GM12878 (cell line): Measurements from ENCODE around the gene ACACB. TPM values are rescaled to one million over a fixed set of nuclear protein-coding genes. Genes with fewer than 3 reads are reported as not detected.

Experiments
- ATAC-seq: fragments of 200-7000 bp; cut with Tn5 transposase; 3 replicates; pipeline ENCODE4 v1.9.1; 2020; ENCODE audit warnings: mild to moderate bottlenecking, moderate library complexity
- BruUV-seq: library from RNA; stranded (reverse); fragments of 400-500 nt; replicated peaks from 2 replicates; lab custom pipeline; 2021; lab: Mats Ljungman, UMichigan
- CTCF ChIA-PET: fragments of 300-600 bp; sonication (Branson Sonifier 250); formaldehyde crosslinking; extraction: SDS; loops from one replicate; lab custom pipeline; 2021; ENCODE audit warnings: inconsistent platforms; lab: Yijun Ruan, JAX
- POLR2A ChIA-PET: fragments of 350-600 bp; formaldehyde crosslinking; extraction: SDS; loops from one replicate; lab custom pipeline; 2021; ENCODE audit warnings: inconsistent platforms; lab: Charles Lee
- RAD21 ChIA-PET: fragments of 300-600 bp; sonication (Branson Sonifier 250); formaldehyde crosslinking; loops from one replicate; lab custom pipeline; 2023; ENCODE audit warnings: antibody characterized with exemption; ENCODE audit not compliant: unreplicated experiment; lab: Charles Lee
- SMC1A ChIA-PET: fragments of 300-600 bp; sonication (Branson Sonifier 250); formaldehyde crosslinking; loops from one replicate; lab custom pipeline; 2023; ENCODE audit not compliant: unreplicated experiment, uncharacterized antibody; lab: Charles Lee
- DNase-seq: peaks from one replicate; pipeline ENCODE4 v3.0.0-alpha.2; 2011; ENCODE audit warnings: low read depth, low spot score
- FAIRE-seq: peaks from 3 replicates; lab custom pipeline; 2011; peaks lifted over from hg19 to GRCh38; lab: Jason Lieb, UNC
- H2AFZ ChIP-seq: 2 replicates; pipeline ENCODE4 v1.6.0; 2011; ENCODE audit warnings: low read depth, low read length, control low read depth; ENCODE audit not compliant: control insufficient read depth
- H3K27ac ChIP-seq: 2 replicates; pipeline ENCODE4 v1.5.1; 2011; ENCODE audit warnings: control low read depth; ENCODE audit not compliant: control insufficient read depth, insufficient read depth
- H3K27me3 ChIP-seq, 2 experiments: replicated peaks in 1 of 2; 2 replicates each; pipeline versions ENCODE4 v1.6.0 to v1.6.1; 2011; ENCODE audit warnings: low read length in 1 of 2; ENCODE audit not compliant: control insufficient read depth in 2 of 2, insufficient read depth in 2 of 2
- H3K36me3 ChIP-seq, 2 experiments: 2 replicates each; pipeline ENCODE4 v1.5.1; 2011; ENCODE audit warnings: low read length in 1 of 2; ENCODE audit not compliant: control insufficient read depth in 2 of 2, insufficient read depth in 2 of 2
- H3K4me1 ChIP-seq: 2 replicates; pipeline ENCODE4 v1.6.1; 2011; ENCODE audit warnings: mild to moderate bottlenecking, low read length, moderate library complexity, mixed read lengths; ENCODE audit not compliant: control insufficient read depth, insufficient read depth
- H3K4me2 ChIP-seq: 2 replicates; pipeline ENCODE4 v1.6.0; 2011; ENCODE audit warnings: control low read depth; ENCODE audit not compliant: control insufficient read depth, insufficient read depth
- H3K4me3 ChIP-seq: fragments of 200-600 bp; sonication (generic); 2 replicates; pipeline ENCODE4 v1.5.1; 2016
- H3K79me2 ChIP-seq: 2 replicates; pipeline ENCODE4 v1.6.0; 2011; ENCODE audit warnings: low read length; ENCODE audit not compliant: control insufficient read depth, insufficient read depth
- H3K9ac ChIP-seq: 2 replicates; pipeline ENCODE4 v1.8.0; 2011; ENCODE audit warnings: low read length, control low read depth, mixed read lengths; ENCODE audit not compliant: control insufficient read depth, insufficient read depth
- H3K9me3 ChIP-seq: replicated peaks from 3 replicates; pipeline ENCODE4 v1.5.1; 2011; ENCODE audit warnings: mild to moderate bottlenecking, low read length; ENCODE audit not compliant: control insufficient read depth, insufficient read depth
- H4K20me1 ChIP-seq: 2 replicates; pipeline ENCODE4 v1.6.0; 2011; ENCODE audit not compliant: control insufficient read depth, insufficient read depth
- GABPA ChIP-seq: IDR thresholded peaks from 2 replicates; pipeline ENCODE4 v1.6.1; 2014; ENCODE audit warnings: antibody characterized with exemption, low read depth, mild to moderate bottlenecking, inconsistent platforms
- HCFC1 ChIP-seq: fragments of 150-350 bp; IDR thresholded peaks from 2 replicates; pipeline ENCODE4 v1.6.1; 2014; ENCODE audit warnings: low read length
- HDAC2 ChIP-seq: fragments of 200-600 bp; sonication (generic); IDR thresholded peaks from 2 replicates; pipeline ENCODE4 v1.6.1; 2017
- HDGF ChIP-seq: fragments of 450-650 bp; IDR thresholded peaks from 2 replicates; pipeline ENCODE4 v1.6.1; 2016; ENCODE audit warnings: antibody characterized with exemption
- MYB ChIP-seq: fragments of 150-350 bp; IDR thresholded peaks from 2 replicates; pipeline ENCODE4 v1.6.1; 2014; ENCODE audit warnings: mild to moderate bottlenecking, low read depth, low read length, borderline replicate concordance
- NFIC ChIP-seq: IDR thresholded peaks from 2 replicates; pipeline ENCODE4 v1.6.1; 2012; ENCODE audit warnings: low read depth, mild to moderate bottlenecking, inconsistent platforms, low read length, moderate library complexity
- NR2F1 ChIP-seq: fragments of 450-650 bp; conservative IDR thresholded peaks from 2 replicates; pipeline ENCODE4 v1.6.1; 2017; ENCODE audit warnings: mild to moderate bottlenecking
- RAD21 ChIP-seq: IDR thresholded peaks from 2 replicates; pipeline ENCODE4 v1.6.1; 2011; ENCODE audit warnings: mild to moderate bottlenecking, low read depth, low read length, moderate library complexity; ENCODE audit not compliant: insufficient read depth
- RAD51 ChIP-seq: fragments of 450-650 bp; IDR thresholded peaks from 2 replicates; pipeline ENCODE4 v1.6.1; 2016; ENCODE audit warnings: moderate library complexity, mild to moderate bottlenecking, inconsistent platforms
- RB1 ChIP-seq: fragments of 450-650 bp; formaldehyde crosslinking; IDR thresholded peaks from 2 replicates; pipeline ENCODE4 v1.6.1; 2017; ENCODE audit warnings: mild to moderate bottlenecking, borderline replicate concordance
- YY1 ChIP-seq: IDR thresholded peaks from 2 replicates; pipeline ENCODE4 v1.6.1; 2011; ENCODE audit warnings: low read depth, mild to moderate bottlenecking, low read length
- ZBED1 ChIP-seq: IDR thresholded peaks from 2 replicates; pipeline ENCODE4 v1.6.1; 2016; ENCODE audit warnings: borderline replicate concordance
- ZNF384 ChIP-seq: IDR thresholded peaks from 2 replicates; pipeline ENCODE4 v1.6.1; 2012; ENCODE audit warnings: low read depth, mild to moderate bottlenecking, low read length, improper control_type of control experiment, borderline replicate concordance
- WGBS: methylation state at CpG from one replicate; pipeline ENCODE4 v1.1.6; 2016; ENCODE audit warnings: low lambda C conversion rate; ENCODE audit not compliant: insufficient replicate concordance, insufficient coverage; ENCODE audit errors: missing lambda C conversion rate; 5-methylcytosine and 5-hydroxymethylcytosine counted together
- in situ Hi-C: fragments of 300-500 bp; cut with MboI; formaldehyde crosslinking; loops from 9 replicates; pipeline ENCODE4 v1.14.3; 2018; ENCODE audit warnings: mixed read lengths
- intact Hi-C: fragments of 100-400 bp; cut with micrococcal nuclease; formaldehyde crosslinking; loops from one replicate; pipeline ENCODE4 v1.14.2; 2022; ENCODE audit not compliant: unreplicated experiment
- polyA plus RNA-seq, 11 experiments: library from polyadenylated mRNA; depleted of rRNA in 4 of 11; unstranded in 6 of 11; stranded (reverse) in 5 of 11; fragments of >200 nt; fragmentation: Nextera tagmentation in 4 of 11; fragmentation: Illumina TruSeq in 1 of 11; extraction: Ambion mirVana in 4 of 11; extraction: Trizol in 1 of 11; gene quantifications; 1 replicate in 1 of 11; 2 replicates in 10 of 11; pipeline versions ENCODE4 v1.2.1 to v1.2.3, GENCODE V29; 2011 to 2016; ENCODE audit warnings: inconsistent platforms in 2 of 11, missing spikeins in 2 of 11, low read depth in 1 of 11
- total RNA-seq, 4 experiments: library from RNA; depleted of rRNA in 3 of 4; stranded (reverse); fragments of >200 nt in 3 of 4; fragmentation: Illumina TruSeq in 1 of 4; extraction: Trizol in 1 of 4; gene quantifications; 2 replicates each; pipeline versions ENCODE4 v1.2.1 to v1.2.3, GENCODE V29; 2013 to 2021
- TF ChIP-seq, protein P1 (sequence below): IDR thresholded peaks from 2 replicates; pipeline ENCODE4 v1.6.1; 2011; ENCODE audit warnings: borderline replicate concordance, low read depth, mild to moderate bottlenecking, moderate library complexity, low read length; ENCODE audit not compliant: insufficient read depth, poor library complexity, severe bottlenecking
- TF ChIP-seq, protein P2 (sequence below): fragments of 450-650 bp; IDR thresholded peaks from 2 replicates; pipeline ENCODE4 v1.6.1; 2017; ENCODE audit warnings: low read depth, mild to moderate bottlenecking, moderate library complexity
- TF ChIP-seq, protein P3 (sequence below): fragments of 450-650 bp; IDR thresholded peaks from 2 replicates; pipeline ENCODE4 v1.6.1; 2018; ENCODE audit warnings: mild to moderate bottlenecking, low read depth, moderate library complexity; ENCODE audit not compliant: partially characterized antibody
- TF ChIP-seq, protein P4 (sequence below): fragments of 450-650 bp; formaldehyde crosslinking; IDR thresholded peaks from 2 replicates; pipeline ENCODE4 v1.4.0; 2020; ENCODE audit warnings: mild to moderate bottlenecking, moderate library complexity

ACACB gene
- total and polyA plus RNA-seq, 10 of the 15 experiments (the other 5 are each of a cell fraction or from before 2014, with no cell fraction given): 0.05 to 1.9 (median 0.38) TPM; not detected in 2

DNA sequence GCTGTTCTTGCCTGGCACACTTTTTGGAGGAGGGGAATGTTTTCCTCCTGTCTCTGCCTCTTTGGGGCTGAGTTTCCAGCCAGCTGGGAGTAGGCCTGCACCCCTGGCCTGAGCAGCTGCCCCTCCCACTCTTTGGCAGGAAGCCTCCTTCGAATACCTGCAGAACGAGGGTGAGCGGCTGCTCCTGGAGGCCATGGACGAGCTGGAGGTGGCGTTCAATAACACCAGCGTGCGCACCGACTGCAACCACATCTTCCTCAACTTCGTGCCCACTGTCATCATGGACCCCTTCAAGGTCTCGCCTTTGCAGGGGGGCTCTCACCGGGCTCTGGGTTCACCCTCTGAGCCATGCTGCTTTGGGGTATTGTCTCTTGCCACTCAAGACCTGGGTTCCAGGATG lies 123.3 kb downstream of the ACACB start:
- in situ Hi-C loops: no loop called here
- BruUV-seq: no TSS peak
- no peak for TF ChIP-seq RB1
- TF ChIP-seq, protein P1, sequence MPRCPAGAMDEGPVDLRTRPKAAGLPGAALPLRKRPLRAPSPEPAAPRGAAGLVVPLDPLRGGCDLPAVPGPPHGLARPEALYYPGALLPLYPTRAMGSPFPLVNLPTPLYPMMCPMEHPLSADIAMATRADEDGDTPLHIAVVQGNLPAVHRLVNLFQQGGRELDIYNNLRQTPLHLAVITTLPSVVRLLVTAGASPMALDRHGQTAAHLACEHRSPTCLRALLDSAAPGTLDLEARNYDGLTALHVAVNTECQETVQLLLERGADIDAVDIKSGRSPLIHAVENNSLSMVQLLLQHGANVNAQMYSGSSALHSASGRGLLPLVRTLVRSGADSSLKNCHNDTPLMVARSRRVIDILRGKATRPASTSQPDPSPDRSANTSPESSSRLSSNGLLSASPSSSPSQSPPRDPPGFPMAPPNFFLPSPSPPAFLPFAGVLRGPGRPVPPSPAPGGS: no peak
- no peak for TF ChIP-seq RAD21
- no peak for TF ChIP-seq MYB
- TF ChIP-seq HDAC2: no peak
- TF ChIP-seq YY1: no peak
- no peak for TF ChIP-seq RAD51
- no peak for TF ChIP-seq NFIC
- no peak for TF ChIP-seq HCFC1
- TF ChIP-seq, protein P2, sequence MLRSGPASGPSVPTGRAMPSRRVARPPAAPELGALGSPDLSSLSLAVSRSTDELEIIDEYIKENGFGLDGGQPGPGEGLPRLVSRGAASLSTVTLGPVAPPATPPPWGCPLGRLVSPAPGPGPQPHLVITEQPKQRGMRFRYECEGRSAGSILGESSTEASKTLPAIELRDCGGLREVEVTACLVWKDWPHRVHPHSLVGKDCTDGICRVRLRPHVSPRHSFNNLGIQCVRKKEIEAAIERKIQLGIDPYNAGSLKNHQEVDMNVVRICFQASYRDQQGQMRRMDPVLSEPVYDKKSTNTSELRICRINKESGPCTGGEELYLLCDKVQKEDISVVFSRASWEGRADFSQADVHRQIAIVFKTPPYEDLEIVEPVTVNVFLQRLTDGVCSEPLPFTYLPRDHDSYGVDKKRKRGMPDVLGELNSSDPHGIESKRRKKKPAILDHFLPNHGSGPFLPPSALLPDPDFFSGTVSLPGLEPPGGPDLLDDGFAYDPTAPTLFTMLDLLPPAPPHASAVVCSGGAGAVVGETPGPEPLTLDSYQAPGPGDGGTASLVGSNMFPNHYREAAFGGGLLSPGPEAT: no peak
- no peak for TF ChIP-seq ZNF384
- no peak for TF ChIP-seq NR2F1
- TF ChIP-seq HDGF: no peak
- TF ChIP-seq, protein P3, sequence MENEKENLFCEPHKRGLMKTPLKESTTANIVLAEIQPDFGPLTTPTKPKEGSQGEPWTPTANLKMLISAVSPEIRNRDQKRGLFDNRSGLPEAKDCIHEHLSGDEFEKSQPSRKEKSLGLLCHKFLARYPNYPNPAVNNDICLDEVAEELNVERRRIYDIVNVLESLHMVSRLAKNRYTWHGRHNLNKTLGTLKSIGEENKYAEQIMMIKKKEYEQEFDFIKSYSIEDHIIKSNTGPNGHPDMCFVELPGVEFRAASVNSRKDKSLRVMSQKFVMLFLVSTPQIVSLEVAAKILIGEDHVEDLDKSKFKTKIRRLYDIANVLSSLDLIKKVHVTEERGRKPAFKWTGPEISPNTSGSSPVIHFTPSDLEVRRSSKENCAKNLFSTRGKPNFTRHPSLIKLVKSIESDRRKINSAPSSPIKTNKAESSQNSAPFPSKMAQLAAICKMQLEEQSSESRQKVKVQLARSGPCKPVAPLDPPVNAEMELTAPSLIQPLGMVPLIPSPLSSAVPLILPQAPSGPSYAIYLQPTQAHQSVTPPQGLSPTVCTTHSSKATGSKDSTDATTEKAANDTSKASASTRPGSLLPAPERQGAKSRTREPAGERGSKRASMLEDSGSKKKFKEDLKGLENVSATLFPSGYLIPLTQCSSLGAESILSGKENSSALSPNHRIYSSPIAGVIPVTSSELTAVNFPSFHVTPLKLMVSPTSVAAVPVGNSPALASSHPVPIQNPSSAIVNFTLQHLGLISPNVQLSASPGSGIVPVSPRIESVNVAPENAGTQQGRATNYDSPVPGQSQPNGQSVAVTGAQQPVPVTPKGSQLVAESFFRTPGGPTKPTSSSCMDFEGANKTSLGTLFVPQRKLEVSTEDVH: no peak
- TF ChIP-seq, protein P4, sequence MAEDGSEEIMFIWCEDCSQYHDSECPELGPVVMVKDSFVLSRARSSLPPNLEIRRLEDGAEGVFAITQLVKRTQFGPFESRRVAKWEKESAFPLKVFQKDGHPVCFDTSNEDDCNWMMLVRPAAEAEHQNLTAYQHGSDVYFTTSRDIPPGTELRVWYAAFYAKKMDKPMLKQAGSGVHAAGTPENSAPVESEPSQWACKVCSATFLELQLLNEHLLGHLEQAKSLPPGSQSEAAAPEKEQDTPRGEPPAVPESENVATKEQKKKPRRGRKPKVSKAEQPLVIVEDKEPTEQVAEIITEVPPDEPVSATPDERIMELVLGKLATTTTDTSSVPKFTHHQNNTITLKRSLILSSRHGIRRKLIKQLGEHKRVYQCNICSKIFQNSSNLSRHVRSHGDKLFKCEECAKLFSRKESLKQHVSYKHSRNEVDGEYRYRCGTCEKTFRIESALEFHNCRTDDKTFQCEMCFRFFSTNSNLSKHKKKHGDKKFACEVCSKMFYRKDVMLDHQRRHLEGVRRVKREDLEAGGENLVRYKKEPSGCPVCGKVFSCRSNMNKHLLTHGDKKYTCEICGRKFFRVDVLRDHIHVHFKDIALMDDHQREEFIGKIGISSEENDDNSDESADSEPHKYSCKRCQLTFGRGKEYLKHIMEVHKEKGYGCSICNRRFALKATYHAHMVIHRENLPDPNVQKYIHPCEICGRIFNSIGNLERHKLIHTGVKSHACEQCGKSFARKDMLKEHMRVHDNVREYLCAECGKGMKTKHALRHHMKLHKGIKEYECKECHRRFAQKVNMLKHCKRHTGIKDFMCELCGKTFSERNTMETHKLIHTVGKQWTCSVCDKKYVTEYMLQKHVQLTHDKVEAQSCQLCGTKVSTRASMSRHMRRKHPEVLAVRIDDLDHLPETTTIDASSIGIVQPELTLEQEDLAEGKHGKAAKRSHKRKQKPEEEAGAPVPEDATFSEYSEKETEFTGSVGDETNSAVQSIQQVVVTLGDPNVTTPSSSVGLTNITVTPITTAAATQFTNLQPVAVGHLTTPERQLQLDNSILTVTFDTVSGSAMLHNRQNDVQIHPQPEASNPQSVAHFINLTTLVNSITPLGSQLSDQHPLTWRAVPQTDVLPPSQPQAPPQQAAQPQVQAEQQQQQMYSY (CRISPR knock-in tag): no peak
- no peak for TF ChIP-seq GABPA
- no peak for TF ChIP-seq ZBED1

More for the DNA sequence above, 123.3 kb downstream of the ACACB start:
- no peak for FAIRE-seq
- no peak for ATAC-seq
- ChIA-PET POLR2A (no interaction called here), SMC1A (no interaction called here), RAD21 (no interaction called here), CTCF (no interaction called here)
- Histone ChIP-seq H3K4me3 (no peak overlapping the region), H3K27me3 (no peaks in the 10 kb centered on the region), H3K9me3 (no peaks in the 10 kb centered on the region), H3K36me3 (no peaks in the 10 kb centered on the region), H3K4me2 (no peak overlapping the region), H3K79me2 (no peaks in the 10 kb centered on the region), H3K9ac (no peak overlapping the region), H3K4me1 (no peaks in the 10 kb centered on the region), H3K27ac (no peak overlapping the region), H2AFZ (no peak overlapping the region), H4K20me1 (no peaks in the 10 kb centered on the region)
- intact Hi-C loops: no loop called here
- DNase-seq: no peak
- 72% methylated on average over 11 of the region's 11 CpGs for WGBS
